HepG2 (cell line): Measurements from ENCODE around the gene NEU1. TPM values are rescaled to one million over a fixed set of nuclear protein-coding genes. Genes with fewer than 3 reads are reported as not detected.

Experiments
- AGO1 ChIP-seq: fragments of 200-400 bp; formaldehyde crosslinking; IDR thresholded peaks from 2 replicates; pipeline ENCODE4 v1.6.1; 2017; ENCODE audit warnings: mild to moderate bottlenecking, low read depth, low read length, moderate library complexity; ENCODE audit not compliant: poor library complexity, severe bottlenecking
- ATF4 ChIP-seq, 2 experiments: fragments of 450-650 bp in 1 of 2; sonication (generic) in 1 of 2; formaldehyde crosslinking; IDR thresholded peaks; 2 replicates each; pipeline versions ENCODE4 v1.5.0 to v1.8.0; 2020 to 2022; ENCODE audit warnings: mild to moderate bottlenecking in 1 of 2, missing genetic modification reagents in 1 of 2
- ETV5 ChIP-seq: IDR thresholded peaks from 2 replicates; pipeline ENCODE4 v1.6.1; 2018; ENCODE audit warnings: missing biosample characterization, missing genetic modification reagents, inconsistent platforms, borderline replicate concordance
- KDM1A ChIP-seq: IDR thresholded peaks from 2 replicates; pipeline ENCODE4 v1.6.1; 2016; ENCODE audit warnings: missing compliant biosample characterization
- NFE2L2 ChIP-seq: fragments of 150-350 bp; IDR thresholded peaks from 2 replicates; pipeline ENCODE4 v1.6.1; 2014; ENCODE audit warnings: low read length
- POLR2AphosphoS2 ChIP-seq: IDR thresholded peaks from 2 replicates; pipeline ENCODE4 v1.6.1; 2011; ENCODE audit warnings: low read depth, low read length, improper control_type of control experiment
- POLR2AphosphoS5 ChIP-seq: IDR thresholded peaks from 2 replicates; pipeline ENCODE4 v1.6.1; 2012; ENCODE audit warnings: low read depth, low read length
- TRIM22 ChIP-seq: fragments of 450-650 bp; IDR thresholded peaks from 2 replicates; pipeline ENCODE4 v1.6.1; 2017
- ZKSCAN8 ChIP-seq: IDR thresholded peaks from 2 replicates; pipeline ENCODE4 v1.6.1; 2016; ENCODE audit warnings: borderline replicate concordance, missing genetic modification reagents, missing compliant biosample characterization
- ZNF274 ChIP-seq: sonication (generic); formaldehyde crosslinking; IDR thresholded peaks from 2 replicates; pipeline ENCODE4 v1.5.1; 2020; ENCODE audit warnings: mild to moderate bottlenecking, missing genetic modification reagents
- ZNF292 ChIP-seq: sonication (generic); formaldehyde crosslinking; IDR thresholded peaks from 2 replicates; pipeline ENCODE4 v1.8.1; 2022; ENCODE audit warnings: mild to moderate bottlenecking, low read depth, missing genetic modification reagents, borderline replicate concordance
- polyA plus RNA-seq, 8 experiments: library from polyadenylated mRNA; depleted of rRNA in 3 of 8; stranded (reverse) in 7 of 8; unstranded in 1 of 8; fragments of >200 nt; fragmentation: Illumina TruSeq in 4 of 8; extraction: Trizol in 4 of 8; gene quantifications; 2 replicates each; pipeline versions ENCODE4 v1.2.1 to v1.2.3, GENCODE V29; 2011 to 2016; ENCODE audit warnings: low read depth in 4 of 8, missing spikeins in 1 of 8, mixed read lengths in 1 of 8; ENCODE audit not compliant: insufficient read depth in 1 of 8
- total RNA-seq, 5 experiments: library from RNA; depleted of rRNA; stranded (reverse); fragments of >200 nt; fragmentation: Illumina TruSeq; extraction: Trizol; gene quantifications; 2 replicates each; pipeline ENCODE4 v1.2.3, GENCODE V29; 2016; ENCODE audit warnings: low read depth in 1 of 5
- TF ChIP-seq, protein P1 (sequence below), 2 experiments: fragments of 450-650 bp in 1 of 2; sonication (generic) in 1 of 2; formaldehyde crosslinking in 1 of 2; IDR thresholded peaks; 2 replicates each; pipeline versions ENCODE4 v1.6.1 to v1.8.0; 2016 to 2022; ENCODE audit warnings: antibody characterized with exemption in 1 of 2, mild to moderate bottlenecking in 1 of 2, missing genetic modification reagents in 1 of 2
- TF ChIP-seq, protein P2 (sequence below): sonication (generic); formaldehyde crosslinking; IDR thresholded peaks from 2 replicates; pipeline ENCODE4 v1.5.1; 2020; ENCODE audit warnings: missing genetic modification reagents, mild to moderate bottlenecking, borderline replicate concordance
- TF ChIP-seq, protein P3 (sequence below): sonication (generic); formaldehyde crosslinking; IDR thresholded peaks from 2 replicates; pipeline ENCODE4 v1.4.0; 2020; ENCODE audit warnings: low read depth, mild to moderate bottlenecking, missing genetic modification reagents

NEU1 gene
- total and polyA plus RNA-seq, 2 of the 13 experiments (the other 11 are each of a cell fraction or from before 2014, with no cell fraction given), result 215 to 297 TPM

DNA sequence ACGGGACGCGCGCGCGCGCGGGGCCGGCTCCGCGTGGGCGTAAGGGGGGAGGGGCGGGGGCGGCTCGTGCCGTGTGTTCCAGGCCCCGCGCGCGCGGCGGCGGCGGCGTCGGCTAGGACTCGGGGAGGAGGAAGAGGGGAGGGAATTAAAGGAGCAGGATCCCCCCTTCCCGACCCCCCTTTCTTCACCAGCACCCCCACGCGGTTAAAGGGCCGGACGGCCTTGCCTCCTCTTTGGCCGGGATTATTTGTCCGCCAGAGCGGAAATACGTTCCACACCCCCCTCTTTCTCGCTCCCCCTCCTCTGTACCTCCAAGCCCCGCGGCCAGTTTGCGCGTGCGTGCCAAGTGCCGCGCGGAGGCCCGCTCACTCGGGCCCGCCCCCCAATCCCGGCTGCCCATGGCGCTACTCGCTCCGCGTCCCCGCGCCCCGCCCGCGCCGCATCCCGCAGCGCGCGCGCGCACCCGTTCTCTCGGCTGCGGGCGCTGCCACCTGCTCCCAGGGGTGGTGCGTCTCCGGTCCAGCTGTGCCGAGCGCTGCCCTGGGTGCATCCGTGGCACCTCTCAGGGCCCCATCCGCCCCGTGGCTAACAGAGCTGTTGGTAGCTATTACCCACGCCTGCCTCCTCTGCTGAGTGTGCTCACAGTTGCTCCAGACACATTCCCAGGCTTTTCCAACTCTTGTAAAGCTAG is 39.5 kb upstream of the NEU1 start, which contains the start of gene ZBTB12 (continued):
- TF ChIP-seq ATF4 (CRISPR knock-in tag; IDR thresholded peaks at IDR 0.05) (0 out of 4 replicates have a peak, but pooled peaks of 1 of the 2 experiments have one; percentile 22), ETV5 (no peak; the same call in none of the 2 replicates), NFE2L2 (no peak), KDM1A (CRISPR knock-in tag) (no peak), AGO1 (peak; percentile 98), TRIM22 (no peak), ZKSCAN8 (CRISPR knock-in tag) (no peak), POLR2AphosphoS5 (0 out of 2 replicates have a peak, but pooled peaks have one; percentile 32), POLR2AphosphoS2 (no peak), ZNF292 (no peak), ZNF274 (CRISPR knock-in tag) (no peak; the same call in 1 of the 2 replicates)
- TF ChIP-seq, protein P1, sequence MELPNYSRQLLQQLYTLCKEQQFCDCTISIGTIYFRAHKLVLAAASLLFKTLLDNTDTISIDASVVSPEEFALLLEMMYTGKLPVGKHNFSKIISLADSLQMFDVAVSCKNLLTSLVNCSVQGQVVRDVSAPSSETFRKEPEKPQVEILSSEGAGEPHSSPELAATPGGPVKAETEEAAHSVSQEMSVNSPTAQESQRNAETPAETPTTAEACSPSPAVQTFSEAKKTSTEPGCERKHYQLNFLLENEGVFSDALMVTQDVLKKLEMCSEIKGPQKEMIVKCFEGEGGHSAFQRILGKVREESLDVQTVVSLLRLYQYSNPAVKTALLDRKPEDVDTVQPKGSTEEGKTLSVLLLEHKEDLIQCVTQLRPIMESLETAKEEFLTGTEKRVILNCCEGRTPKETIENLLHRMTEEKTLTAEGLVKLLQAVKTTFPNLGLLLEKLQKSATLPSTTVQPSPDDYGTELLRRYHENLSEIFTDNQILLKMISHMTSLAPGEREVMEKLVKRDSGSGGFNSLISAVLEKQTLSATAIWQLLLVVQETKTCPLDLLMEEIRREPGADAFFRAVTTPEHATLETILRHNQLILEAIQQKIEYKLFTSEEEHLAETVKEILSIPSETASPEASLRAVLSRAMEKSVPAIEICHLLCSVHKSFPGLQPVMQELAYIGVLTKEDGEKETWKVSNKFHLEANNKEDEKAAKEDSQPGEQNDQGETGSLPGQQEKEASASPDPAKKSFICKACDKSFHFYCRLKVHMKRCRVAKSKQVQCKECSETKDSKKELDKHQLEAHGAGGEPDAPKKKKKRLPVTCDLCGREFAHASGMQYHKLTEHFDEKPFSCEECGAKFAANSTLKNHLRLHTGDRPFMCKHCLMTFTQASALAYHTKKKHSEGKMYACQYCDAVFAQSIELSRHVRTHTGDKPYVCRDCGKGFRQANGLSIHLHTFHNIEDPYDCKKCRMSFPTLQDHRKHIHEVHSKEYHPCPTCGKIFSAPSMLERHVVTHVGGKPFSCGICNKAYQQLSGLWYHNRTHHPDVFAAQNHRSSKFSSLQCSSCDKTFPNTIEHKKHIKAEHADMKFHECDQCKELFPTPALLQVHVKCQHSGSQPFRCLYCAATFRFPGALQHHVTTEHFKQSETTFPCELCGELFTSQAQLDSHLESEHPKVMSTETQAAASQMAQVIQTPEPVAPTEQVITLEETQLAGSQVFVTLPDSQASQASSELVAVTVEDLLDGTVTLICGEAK (IDR thresholded peaks at IDR 0.05), result no peak
- TF ChIP-seq, protein P1 (CRISPR knock-in tag; IDR thresholded peaks at IDR 0.05), result peak; percentile 60; the same call in 1 of the 2 replicates
- TF ChIP-seq, protein P2, sequence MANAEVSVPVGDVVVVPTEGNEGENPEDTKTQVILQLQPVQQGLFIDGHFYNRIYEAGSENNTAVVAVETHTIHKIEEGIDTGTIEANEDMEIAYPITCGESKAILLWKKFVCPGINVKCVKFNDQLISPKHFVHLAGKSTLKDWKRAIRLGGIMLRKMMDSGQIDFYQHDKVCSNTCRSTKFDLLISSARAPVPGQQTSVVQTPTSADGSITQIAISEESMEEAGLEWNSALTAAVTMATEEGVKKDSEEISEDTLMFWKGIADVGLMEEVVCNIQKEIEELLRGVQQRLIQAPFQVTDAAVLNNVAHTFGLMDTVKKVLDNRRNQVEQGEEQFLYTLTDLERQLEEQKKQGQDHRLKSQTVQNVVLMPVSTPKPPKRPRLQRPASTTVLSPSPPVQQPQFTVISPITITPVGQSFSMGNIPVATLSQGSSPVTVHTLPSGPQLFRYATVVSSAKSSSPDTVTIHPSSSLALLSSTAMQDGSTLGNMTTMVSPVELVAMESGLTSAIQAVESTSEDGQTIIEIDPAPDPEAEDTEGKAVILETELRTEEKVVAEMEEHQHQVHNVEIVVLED (CRISPR knock-in tag), result no peak
- TF ChIP-seq, protein P3, sequence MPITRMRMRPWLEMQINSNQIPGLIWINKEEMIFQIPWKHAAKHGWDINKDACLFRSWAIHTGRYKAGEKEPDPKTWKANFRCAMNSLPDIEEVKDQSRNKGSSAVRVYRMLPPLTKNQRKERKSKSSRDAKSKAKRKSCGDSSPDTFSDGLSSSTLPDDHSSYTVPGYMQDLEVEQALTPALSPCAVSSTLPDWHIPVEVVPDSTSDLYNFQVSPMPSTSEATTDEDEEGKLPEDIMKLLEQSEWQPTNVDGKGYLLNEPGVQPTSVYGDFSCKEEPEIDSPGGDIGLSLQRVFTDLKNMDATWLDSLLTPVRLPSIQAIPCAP (CRISPR knock-in tag), result no peak
